IMR-90 (cell line): ENCODE data around the gene CCDC138. TPM values are rescaled to one million over a fixed set of nuclear protein-coding genes. Genes with fewer than 3 reads are reported as not detected.

Experiments used
- ATAC-seq: fragments of 200-7000 bp; cut with Tn5 transposase; 2 replicates; pipeline ENCODE4 v1.9.1; 2020; ENCODE audit warnings: low read depth, mild to moderate bottlenecking, moderate library complexity
- BruUV-seq: library from RNA; stranded (reverse); fragments of 400-500 nt; replicated peaks from 2 replicates; lab custom pipeline; 2021; lab: Mats Ljungman, UMichigan
- CTCF ChIA-PET: fragments of 300-600 bp; formaldehyde crosslinking; extraction: SDS; loops from one replicate; lab custom pipeline; 2021; ENCODE audit warnings: antibody characterized with exemption; lab: Yijun Ruan, JAX
- POLR2A ChIA-PET: fragments of 300-600 bp; sonication (Branson Sonifier 250); formaldehyde crosslinking; loops from one replicate; lab custom pipeline; 2022; ENCODE audit warnings: antibody characterized with exemption; ENCODE audit not compliant: unreplicated experiment; lab: Charles Lee
- DNase-seq: peaks from one replicate; pipeline ENCODE4 v3.0.0; 2013
- H2AFZ ChIP-seq: replicated peaks from 2 replicates; pipeline ENCODE3; 2013; ENCODE audit warnings: low read length, mild to moderate bottlenecking; ENCODE audit not compliant: poor library complexity
- H2AK5ac ChIP-seq: 2 replicates; pipeline ENCODE4 v1.6.1; 2013; ENCODE audit warnings: low read depth, low read length, inconsistent platforms
- H2AK9ac ChIP-seq: replicated peaks from 2 replicates; pipeline ENCODE3; 2013; ENCODE audit warnings: mild to moderate bottlenecking, low read depth, low read length, moderate library complexity; ENCODE audit not compliant: poor library complexity
- H2BK120ac ChIP-seq: 2 replicates; pipeline ENCODE4 v1.6.1; 2013; ENCODE audit warnings: low read depth, low read length, inconsistent platforms
- H2BK15ac ChIP-seq: 3 replicates; pipeline ENCODE4 v1.6.1; 2013; ENCODE audit warnings: low read depth, low read length, inconsistent platforms
- H2BK20ac ChIP-seq: 2 replicates; pipeline ENCODE4 v1.6.1; 2013; ENCODE audit warnings: low read depth, mild to moderate bottlenecking, inconsistent platforms, low read length, moderate library complexity
- H2BK5ac ChIP-seq: 2 replicates; pipeline ENCODE4 v1.6.1; 2013; ENCODE audit warnings: mild to moderate bottlenecking, low read depth, low read length, inconsistent platforms; ENCODE audit not compliant: poor library complexity, severe bottlenecking
- H3K14ac ChIP-seq: replicated peaks from 2 replicates; pipeline ENCODE4 v1.6.1; 2013; ENCODE audit warnings: low read depth, low read length, inconsistent platforms
- H3K18ac ChIP-seq: 2 replicates; pipeline ENCODE4 v1.6.1; 2013; ENCODE audit warnings: low read depth, low read length, control low read depth
- H3K23ac ChIP-seq: 2 replicates; pipeline ENCODE4 v1.6.1; 2013; ENCODE audit warnings: low read depth, low read length, inconsistent platforms
- H3K27ac ChIP-seq: 2 replicates; pipeline ENCODE4 v1.5.1; 2013; ENCODE audit warnings: mild to moderate bottlenecking, control low read depth, low read length; ENCODE audit not compliant: insufficient read depth
- H3K27me3 ChIP-seq: 2 replicates; pipeline ENCODE4 v1.6.1; 2013; ENCODE audit warnings: low read length; ENCODE audit not compliant: control insufficient read depth, insufficient read depth
- H3K36me3 ChIP-seq: 2 replicates; pipeline ENCODE4 v1.6.1; 2013; ENCODE audit warnings: low read length, mixed read lengths; ENCODE audit not compliant: control insufficient read depth, insufficient read depth
- H3K4ac ChIP-seq: 2 replicates; pipeline ENCODE4 v1.6.1; 2013; ENCODE audit warnings: low read depth, low read length, inconsistent platforms
- H3K4me1 ChIP-seq: 2 replicates; pipeline ENCODE4 v1.6.1; 2013; ENCODE audit warnings: low read length, mixed read lengths; ENCODE audit not compliant: control insufficient read depth, insufficient read depth
- H3K4me2 ChIP-seq: 2 replicates; pipeline ENCODE4 v1.6.1; 2013; ENCODE audit warnings: low read depth, mild to moderate bottlenecking, control low read depth, low read length, moderate library complexity
- H3K4me3 ChIP-seq: 2 replicates; pipeline ENCODE4 v1.5.1; 2013; ENCODE audit warnings: low read depth, mild to moderate bottlenecking, control low read depth, low read length, moderate library complexity; ENCODE audit not compliant: insufficient read depth
- H3K56ac ChIP-seq: 2 replicates; pipeline ENCODE4 v1.6.1; 2013; ENCODE audit warnings: low read length, inconsistent platforms; ENCODE audit not compliant: insufficient read depth; ENCODE audit errors: extremely low read depth
- H3K79me1 ChIP-seq, 2 experiments: 2 replicates each; pipeline ENCODE4 v1.6.1; 2013; ENCODE audit warnings: low read length in 2 of 2, inconsistent platforms in 1 of 2, low read depth in 1 of 2
- H3K9ac ChIP-seq: 2 replicates; pipeline ENCODE4 v1.6.1; 2013; ENCODE audit warnings: low read depth, low read length, control low read depth
- H3K9me1 ChIP-seq: 2 replicates; pipeline ENCODE4 v1.6.1; 2013; ENCODE audit warnings: low read length, inconsistent platforms; ENCODE audit not compliant: insufficient read depth
- H3K9me3 ChIP-seq: 2 replicates; pipeline ENCODE4 v1.6.1; 2013; ENCODE audit warnings: low read length; ENCODE audit not compliant: control insufficient read depth, insufficient read depth
- H4K20me1 ChIP-seq: 2 replicates; pipeline ENCODE4 v1.6.1; 2013; ENCODE audit warnings: low read length, inconsistent platforms; ENCODE audit not compliant: insufficient read depth
- H4K5ac ChIP-seq: 2 replicates; pipeline ENCODE4 v1.6.1; 2013; ENCODE audit warnings: mild to moderate bottlenecking, low read depth, low read length, control low read depth
- H4K8ac ChIP-seq, 2 experiments: 2 replicates each; pipeline ENCODE4 v1.6.1; 2013; ENCODE audit warnings: low read depth in 2 of 2, low read length in 2 of 2, control low read depth in 1 of 2, inconsistent platforms in 1 of 2
- H4K91ac ChIP-seq: 2 replicates; pipeline ENCODE4 v1.6.1; 2013; ENCODE audit warnings: low read depth, low read length, inconsistent platforms; ENCODE audit not compliant: insufficient read depth
- MAFK ChIP-seq: IDR thresholded peaks from 2 replicates; pipeline ENCODE4 v1.6.1; 2012; ENCODE audit warnings: low read depth, low read length, improper control_type of control experiment
- RAD21 ChIP-seq: IDR thresholded peaks from 2 replicates; pipeline ENCODE4 v1.6.1; 2012; ENCODE audit warnings: low read length, improper control_type of control experiment
- WGBS, 2 experiments: methylation state at CpG; one replicate each; pipeline versions ENCODE4 v1.1.5 to v1.1.7; 2013; ENCODE audit warnings: missing lambda C conversion rate in 2 of 2; ENCODE audit not compliant: insufficient read length in 1 of 2; ENCODE audit errors: extremely low coverage in 2 of 2; 5-methylcytosine and 5-hydroxymethylcytosine counted together
- dilution Hi-C: fragments of 300-500 bp; cut with HindIII; formaldehyde crosslinking; loops from one replicate; pipeline ENCODE4 v1.14.3; 2018; ENCODE audit warnings: low sequenced_read_pairs; ENCODE audit not compliant: unreplicated experiment
- in situ Hi-C: fragments of 300-500 bp; cut with MboI; formaldehyde crosslinking; loops from 3 replicates; pipeline ENCODE4 v1.14.3; 2019; ENCODE audit warnings: low sequenced_read_pairs, inconsistent platforms, mixed read lengths
- intact Hi-C: fragments of 100-400 bp; cut with micrococcal nuclease; formaldehyde crosslinking; loops from 2 replicates; pipeline ENCODE4 v1.10.0; 2022
- polyA plus RNA-seq, 3 experiments: library from polyadenylated mRNA; depleted of rRNA; stranded (reverse); fragments of >200 nt; gene quantifications; 2 replicates each; pipeline ENCODE4 v1.2.3, GENCODE V29; 2012; ENCODE audit warnings: low replicate concordance in 1 of 3
- total RNA-seq: library from RNA; depleted of rRNA; stranded (reverse); fragments of >200 nt; gene quantifications from 2 replicates; pipeline ENCODE4 v1.2.3, GENCODE V29; 2012

CCDC138 gene
- total and polyA plus RNA-seq, 2 of the 4 experiments (the other 2 are of a cell fraction) = 1.5 to 2.9 TPM

GRCh38 chr2:108911807-108912628 is 125.4 kb downstream of the CCDC138 start:
- TF ChIP-seq RAD21 = no peak
- peak; percentile 81 for TF ChIP-seq MAFK
- in situ Hi-C loops (no loop called here), dilution Hi-C loops (no loop called here), intact Hi-C loops (no loop called here)
- Histone ChIP-seq H3K56ac (no peak overlapping the region), H4K20me1 (no peaks in the 10 kb centered on the region), H2BK120ac (no peak overlapping the region), H4K91ac (no peak overlapping the region), H3K79me1 (no peaks in the 10 kb centered on the region), H3K27ac (no peak overlapping the region), H3K18ac (no peak overlapping the region), H3K4me3 (no peak overlapping the region), H3K23ac (no peak overlapping the region), H3K4me2 (no peak overlapping the region), H2AK5ac (no peak overlapping the region), H2AFZ (no peak overlapping the region), H3K14ac (no peak overlapping the region), H3K4me1 (no peaks in the 10 kb centered on the region), H4K8ac (no peak overlapping the region), H3K9me1 (no peaks in the 10 kb centered on the region), H3K4ac (no peak overlapping the region), H2AK9ac (no peak overlapping the region), H3K9me3 (no peaks in the 10 kb centered on the region), H4K5ac (no peak overlapping the region), H2BK15ac (no peak overlapping the region), H2BK20ac (no peak overlapping the region), H3K27me3 (peaks cover 50% of the 10 kb centered on the region), H2BK5ac (no peak overlapping the region), H3K36me3 (no peaks in the 10 kb centered on the region), H3K9ac (no peak overlapping the region)
- DNase-seq (no peak), ATAC-seq (no peak)
- CTCF ChIA-PET = no interaction called here
- WGBS, 2 experiments = 82% methylated on average over 10 of the region's 21 CpGs; no CpG with 5 or more reads in 1 of the 2 experiments
- POLR2A ChIA-PET = no interaction called here
- BruUV-seq = no TSS peak
